GM21825 (cell line): ENCODE data around the gene SLC6A15.
A peak's percentile ranks its signal among the peaks of the same experiment; 100 is the strongest.

Experiments
- ATAC-seq: cut with Tn5 transposase; IDR thresholded peaks from one replicate; pipeline ENCODE4 v1.9.1; 2021; ENCODE audit warnings: mild to moderate bottlenecking, moderate library complexity; ENCODE audit not compliant: unreplicated experiment

The SLC6A15 gene

DNA sequence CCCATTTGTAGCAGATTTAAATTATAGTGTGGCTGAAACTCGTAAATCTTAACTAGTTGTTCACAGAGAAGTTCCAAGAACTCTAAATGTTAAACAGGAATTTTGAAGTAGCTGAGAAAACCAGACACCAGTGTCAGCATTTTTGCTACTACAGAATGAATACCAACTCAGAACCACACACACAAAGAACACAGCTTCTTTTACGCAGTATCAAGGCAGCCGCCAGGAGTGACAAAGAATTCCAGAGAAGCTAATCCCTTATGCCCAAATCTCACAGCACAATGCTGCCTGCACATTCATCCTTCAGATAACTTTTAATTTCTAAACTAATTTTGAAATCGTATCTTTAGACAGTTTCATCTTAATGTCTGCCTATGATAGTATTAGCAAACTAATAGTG is 37.4 kb downstream of the SLC6A15 start:
- ATAC-seq: no peak

DNA sequence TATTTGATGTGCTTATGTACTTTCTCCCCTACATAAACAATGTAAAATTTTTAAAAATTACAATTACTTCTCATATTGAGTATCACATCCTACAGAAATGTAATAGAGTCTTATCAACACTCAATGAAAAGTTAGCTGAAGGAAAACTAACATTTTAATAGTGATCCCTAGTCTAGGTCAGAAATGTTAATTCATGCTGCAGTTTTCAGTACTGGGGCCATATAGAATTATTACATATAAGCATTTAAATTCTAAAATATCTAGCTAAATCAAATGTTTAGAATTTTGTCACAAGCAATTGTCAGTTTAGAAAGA is 37.8 kb downstream of the SLC6A15 start:
- no peak for ATAC-seq

DNA sequence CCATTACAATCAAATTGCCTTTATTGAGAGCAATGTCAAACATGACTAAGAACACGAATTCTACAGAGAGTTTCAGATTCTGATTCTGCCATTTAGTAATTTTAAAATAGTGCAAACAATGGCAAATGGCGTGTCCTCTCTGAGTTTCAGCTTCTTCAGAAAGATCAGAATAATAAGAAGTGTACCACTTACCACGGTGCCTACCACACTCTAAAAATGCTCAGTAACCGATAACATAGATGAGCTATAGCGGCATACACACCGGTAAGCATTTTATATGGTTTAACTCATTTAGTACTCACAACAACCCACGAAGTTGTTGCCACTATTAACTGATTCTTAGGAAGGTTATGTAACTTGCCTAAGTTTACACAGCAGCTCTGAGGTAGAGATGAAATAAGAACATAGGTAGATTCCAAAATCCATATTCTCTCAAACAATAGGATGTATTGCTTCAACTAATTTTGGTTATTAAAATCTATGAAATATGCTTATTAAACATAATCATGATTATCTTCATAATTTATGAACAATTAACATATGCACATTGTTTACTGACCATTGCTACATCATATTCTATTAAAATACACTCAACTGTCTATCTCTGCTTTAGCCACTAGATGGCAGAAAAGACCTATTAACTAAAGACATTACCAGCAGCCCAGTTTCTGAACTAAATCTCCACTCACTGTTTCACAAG is 38.3 kb downstream of the SLC6A15 start:
- ATAC-seq: peak; percentile 96

GRCh38 chr12:84862186-84862585 is 50.4 kb downstream of the SLC6A15 start:
- no peak for ATAC-seq

DNA sequence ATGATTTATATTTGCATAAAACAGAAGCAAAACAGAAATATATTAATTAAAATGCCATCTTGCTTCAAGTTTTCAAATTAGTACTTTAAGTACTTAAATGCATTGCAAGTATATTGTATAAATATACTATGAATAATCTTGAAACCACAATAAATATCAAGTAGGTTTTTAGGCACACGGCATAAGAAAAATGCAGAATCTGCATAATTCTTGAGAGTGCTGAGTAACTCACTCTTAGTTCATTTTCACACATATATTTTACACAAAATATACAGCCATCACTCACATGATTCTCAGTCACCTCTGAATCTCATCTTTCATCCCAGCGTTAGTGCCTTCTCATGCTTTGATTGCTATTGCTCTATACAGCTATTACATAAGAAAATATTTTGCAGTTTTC is 51.9 kb downstream of the SLC6A15 start:
- ATAC-seq: no peak

GRCh38 chr12:84858796-84859195 is 53.8 kb downstream of the SLC6A15 start:
- ATAC-seq: no peak

- no peak for ATAC-seq
These were observed 54.9 kb downstream of the SLC6A15 start for GRCh38 chr12:84857525-84858208.

DNA sequence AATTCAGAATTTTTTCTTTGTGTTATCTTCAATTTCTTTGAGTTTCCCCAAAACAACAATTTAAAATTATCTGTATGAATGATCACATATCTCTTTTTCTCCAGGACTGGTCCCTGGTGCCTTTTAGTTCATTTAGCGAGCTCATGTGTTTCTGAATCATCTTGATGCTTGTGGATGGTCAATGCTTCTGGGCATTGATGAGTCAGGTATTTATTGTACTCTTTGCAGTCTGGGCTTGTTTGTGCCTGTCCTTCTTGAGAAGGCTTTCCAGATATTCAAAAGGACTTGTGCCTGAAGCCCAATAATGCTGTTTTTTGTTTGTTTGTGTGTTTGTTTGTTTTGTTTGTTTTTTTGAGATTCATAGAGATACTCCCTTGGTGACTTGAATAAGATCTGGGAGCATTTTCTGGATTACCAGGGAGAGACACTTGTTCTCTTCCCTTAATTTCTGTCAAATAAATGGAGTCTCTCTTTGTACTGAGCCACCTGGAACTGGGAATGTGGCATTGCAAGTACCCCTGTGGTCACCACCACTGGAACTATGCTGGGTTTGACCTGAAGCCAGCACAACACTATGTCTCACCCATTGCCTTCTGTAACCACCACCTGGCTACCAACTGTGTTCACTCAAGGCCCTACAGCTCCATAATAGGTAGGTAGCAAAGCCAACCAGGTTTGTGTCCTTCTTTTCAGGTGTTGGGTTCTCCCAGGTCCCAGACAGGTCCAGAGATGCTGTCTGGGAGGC is 56.3 kb downstream of the SLC6A15 start:
- ATAC-seq: no peak

GRCh38 chr12:84843593-84844144 is 68.9 kb downstream of the SLC6A15 start:
- no peak for ATAC-seq

DNA sequence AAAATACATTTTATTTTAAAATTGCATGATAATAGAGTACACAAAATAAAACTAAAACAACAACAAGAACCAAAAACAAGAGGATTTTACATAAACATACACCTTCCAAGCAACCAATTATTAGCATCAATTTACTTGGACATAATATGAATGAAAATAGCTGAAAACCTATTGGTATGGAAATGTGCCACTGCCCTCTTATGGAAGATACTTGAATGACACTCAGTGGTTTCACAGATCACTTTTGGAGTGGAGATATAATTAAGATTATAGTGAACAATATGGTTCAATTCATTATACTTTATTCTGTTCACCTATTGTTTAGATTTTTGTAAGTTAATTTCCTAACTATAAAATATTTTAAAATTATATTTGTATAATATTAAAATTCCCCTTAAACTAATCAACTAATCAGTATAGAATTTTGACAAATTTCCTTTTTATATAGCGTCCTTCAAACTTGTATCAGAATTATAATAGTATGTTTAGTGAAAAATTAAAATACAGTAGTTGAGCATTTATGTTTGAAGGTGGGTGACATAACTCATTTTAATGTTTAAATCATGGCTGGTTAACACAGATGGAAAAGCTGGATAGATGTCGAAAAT is 70.1 kb downstream of the SLC6A15 start:
- ATAC-seq: peak; percentile 58

- no peak for ATAC-seq
These were observed 71.0 kb downstream of the SLC6A15 start for GRCh38 chr12:84841591-84841990.

DNA sequence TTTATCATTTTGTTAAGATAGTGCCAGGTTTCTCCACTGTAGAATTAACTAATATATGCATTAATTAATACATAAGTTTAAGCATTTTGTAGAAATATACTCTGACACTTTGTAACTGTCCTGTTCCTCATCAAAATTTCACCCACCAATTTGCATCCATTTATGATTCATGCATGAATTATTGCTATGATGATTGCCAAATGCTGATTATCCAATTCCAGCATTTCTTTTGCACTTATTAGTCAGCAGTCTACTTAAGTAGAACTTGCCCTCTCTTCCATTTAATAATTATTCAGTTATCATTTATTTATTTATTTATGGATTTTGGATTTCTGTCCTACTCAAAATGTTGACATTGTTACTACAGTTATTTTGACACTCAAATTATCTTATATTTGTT is 72.2 kb downstream of the SLC6A15 start:
- ATAC-seq: no peak

DNA sequence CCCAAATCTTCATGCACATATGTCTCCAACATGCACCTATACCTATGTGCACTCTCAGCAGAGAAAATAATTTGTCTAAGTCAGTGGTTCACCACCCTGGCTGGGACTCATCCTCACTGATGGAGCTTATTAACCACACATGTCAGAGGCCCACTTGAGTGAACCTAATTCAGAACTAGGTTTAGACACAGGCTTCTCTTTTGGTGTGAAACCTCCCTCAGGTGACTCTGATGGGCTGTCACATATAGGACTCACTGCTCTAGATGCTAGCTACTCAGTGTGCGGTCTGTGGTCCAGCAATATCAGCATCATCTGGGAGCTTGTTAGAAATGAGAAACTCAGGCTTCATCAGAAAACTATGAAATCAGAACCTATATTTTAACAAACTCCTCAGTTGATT is 85.7 kb downstream of the SLC6A15 start:
- no peak for ATAC-seq

GRCh38 chr12:84825149-84825548 is 87.5 kb downstream of the SLC6A15 start:
- ATAC-seq: no peak

DNA sequence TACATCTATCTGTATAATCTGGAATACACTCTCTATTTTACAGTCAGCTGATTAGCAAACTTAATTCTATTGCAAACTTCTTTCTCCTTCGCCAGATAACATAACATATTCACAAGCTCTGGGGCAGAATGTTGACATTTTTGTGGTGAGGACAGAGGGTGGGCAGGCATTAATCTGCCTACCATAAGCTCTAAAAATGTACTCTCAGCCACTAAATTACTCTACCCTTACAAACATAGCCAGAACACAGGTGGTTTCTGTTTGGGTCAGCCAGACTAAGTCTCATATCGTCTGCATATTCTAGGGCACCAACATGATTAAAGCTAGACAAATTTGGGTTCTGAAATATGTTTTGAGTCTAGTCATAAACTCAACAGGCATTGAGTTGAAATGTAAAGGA is 90.1 kb downstream of the SLC6A15 start:
- no peak for ATAC-seq

- no peak for ATAC-seq
These were observed 95.5 kb downstream of the SLC6A15 start for GRCh38 chr12:84816916-84817695.

GRCh38 chr12:84814664-84815245 is 97.8 kb downstream of the SLC6A15 start:
- no peak for ATAC-seq

DNA sequence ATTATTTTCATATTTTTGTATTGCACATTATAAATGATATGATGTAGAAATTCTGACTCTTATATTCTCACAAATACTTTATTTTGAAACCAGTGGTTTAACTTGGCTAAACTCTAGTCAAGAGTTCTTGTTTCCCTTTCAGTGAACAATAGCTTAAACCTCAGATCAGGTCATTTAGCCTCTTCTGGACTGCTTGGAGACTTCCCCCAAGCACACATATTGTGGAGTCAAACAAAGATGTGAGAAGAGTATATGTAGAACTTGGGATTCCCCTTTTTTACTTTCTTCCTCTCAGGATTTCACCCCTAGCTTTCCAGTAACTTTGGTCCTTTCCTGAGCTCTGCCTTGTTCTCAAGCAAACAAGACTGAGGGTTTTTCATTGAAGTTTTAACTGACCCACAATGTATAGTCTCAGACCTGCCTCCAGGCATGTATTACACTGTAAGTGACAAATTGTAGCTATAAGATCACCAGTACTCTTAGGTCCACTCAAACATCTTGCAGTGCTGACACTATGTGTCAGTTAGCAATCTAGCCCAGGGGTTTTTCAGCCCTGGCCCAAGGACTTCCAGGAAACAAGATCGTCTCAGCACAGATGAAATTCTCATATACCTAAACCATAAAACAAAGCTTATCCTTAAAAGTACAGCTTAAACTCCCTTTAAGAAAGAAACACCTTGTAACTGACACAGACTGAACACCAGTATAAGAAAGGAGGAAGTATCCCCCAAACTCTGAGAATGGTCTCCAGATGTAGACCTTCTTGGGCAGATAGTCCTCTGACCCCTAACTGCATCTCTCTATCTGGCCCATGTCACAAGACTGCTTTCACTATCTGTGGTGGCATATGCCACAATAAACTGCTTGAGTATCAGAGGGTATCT is 98.6 kb downstream of the SLC6A15 start:
- ATAC-seq: peak; percentile 63

DNA sequence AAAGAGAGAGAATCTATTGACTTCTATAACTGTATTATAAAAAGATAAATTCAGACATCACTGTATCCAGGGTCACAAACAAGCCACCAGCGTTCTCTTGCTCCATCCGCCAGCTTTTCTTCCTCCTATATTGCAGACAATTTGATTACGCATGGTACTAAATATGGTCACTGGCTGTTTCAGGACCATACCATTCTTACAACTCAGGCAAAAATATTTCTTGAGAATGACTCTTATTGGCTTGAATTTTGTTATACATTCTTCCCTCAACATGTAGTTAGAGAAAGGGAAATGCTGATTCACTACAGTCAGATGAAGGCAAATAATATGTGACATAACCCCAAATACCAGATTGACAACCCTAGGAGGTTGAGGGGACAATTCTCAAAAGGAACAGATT is 101.3 kb downstream of the SLC6A15 start:
- ATAC-seq: no peak
